ENCODE measurements around the gene AKT2. TPM values are rescaled to one million over a fixed set of nuclear protein-coding genes. Genes with fewer than 3 reads are reported as not detected.

The AKT2 gene
- total RNA-seq, 1 experiment from 2014 or later, result 80.6 TPM

DNA sequence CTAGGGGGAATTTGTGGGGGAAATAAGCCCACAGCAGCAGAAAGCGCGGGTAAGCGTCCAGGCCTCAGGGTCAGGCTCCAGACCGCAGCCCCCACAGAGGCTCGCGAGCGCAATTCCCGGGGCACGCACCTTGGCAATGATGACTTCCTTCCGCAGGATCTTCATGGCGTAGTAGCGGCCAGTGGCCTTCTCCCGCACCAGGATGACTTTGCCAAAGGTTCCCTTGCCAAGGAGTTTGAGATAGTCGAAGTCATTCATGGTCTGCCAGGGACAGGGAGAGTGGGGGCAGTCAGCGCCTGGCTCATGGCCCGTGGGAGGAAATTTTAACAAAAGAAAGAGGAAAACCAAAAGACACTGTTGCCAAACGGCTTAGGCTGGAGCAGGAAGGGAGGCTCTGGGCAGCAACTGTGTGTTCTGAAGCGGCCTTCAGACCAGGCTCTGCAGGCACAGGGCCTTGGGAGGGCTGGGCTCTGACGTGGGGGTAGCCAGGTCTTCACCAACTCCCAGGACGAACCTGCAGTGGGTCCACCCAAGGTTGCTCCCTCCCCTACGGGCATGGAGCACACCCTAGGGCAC lies 43.2 kb downstream of the AKT2 start:
- ChIA-PET POLR2A (ENCODE audit: unreplicated experiment) (no interaction called here), CTCF (no interaction called here)
- Histone ChIP-seq H3F3A (ENCODE audit: low read length, unreplicated experiment) (no peaks in the 10 kb centered on the region), H3K4me3 (ENCODE audit: low read length) (no peak overlapping the region), H3K79me2 (ENCODE audit: low read length) (no peaks in the 10 kb centered on the region), H3K27me3 (ENCODE audit: low read length) (no peaks in the 10 kb centered on the region), H2AFZ (ENCODE audit: low read length) (no peak overlapping the region), H3K9me2 (replicated peaks; ENCODE audit: low read length) (no peaks in the 10 kb centered on the region), H3K9me3 (ENCODE audit: low read length) (no peaks in the 10 kb centered on the region), H4K20me1 (ENCODE audit: low read length) (no peaks in the 10 kb centered on the region), H3K27ac (ENCODE audit: low read length) (no peak overlapping the region), H3K4me1 (ENCODE audit: insufficient read depth, low read length) (no peaks in the 10 kb centered on the region), H3K36me3 (ENCODE audit: low read depth, low read length) (peaks cover 2% of the 10 kb centered on the region; the same call in 1 of the 2 replicates), H3K4me2 (ENCODE audit: low read length) (no peak overlapping the region), H3K9ac (ENCODE audit: low read length) (no peak overlapping the region)
- no TSS peak for BruUV-seq (replicated peaks)
- TF ChIP-seq EZH2phosphoT487 (IDR thresholded peaks at IDR 0.05; ENCODE audit: borderline replicate concordance, low read length) (no peak), EZH2 (IDR thresholded peaks at IDR 0.05; ENCODE audit: low read length, unreplicated experiment) (no peak)
- TF ChIP-seq, protein P1, sequence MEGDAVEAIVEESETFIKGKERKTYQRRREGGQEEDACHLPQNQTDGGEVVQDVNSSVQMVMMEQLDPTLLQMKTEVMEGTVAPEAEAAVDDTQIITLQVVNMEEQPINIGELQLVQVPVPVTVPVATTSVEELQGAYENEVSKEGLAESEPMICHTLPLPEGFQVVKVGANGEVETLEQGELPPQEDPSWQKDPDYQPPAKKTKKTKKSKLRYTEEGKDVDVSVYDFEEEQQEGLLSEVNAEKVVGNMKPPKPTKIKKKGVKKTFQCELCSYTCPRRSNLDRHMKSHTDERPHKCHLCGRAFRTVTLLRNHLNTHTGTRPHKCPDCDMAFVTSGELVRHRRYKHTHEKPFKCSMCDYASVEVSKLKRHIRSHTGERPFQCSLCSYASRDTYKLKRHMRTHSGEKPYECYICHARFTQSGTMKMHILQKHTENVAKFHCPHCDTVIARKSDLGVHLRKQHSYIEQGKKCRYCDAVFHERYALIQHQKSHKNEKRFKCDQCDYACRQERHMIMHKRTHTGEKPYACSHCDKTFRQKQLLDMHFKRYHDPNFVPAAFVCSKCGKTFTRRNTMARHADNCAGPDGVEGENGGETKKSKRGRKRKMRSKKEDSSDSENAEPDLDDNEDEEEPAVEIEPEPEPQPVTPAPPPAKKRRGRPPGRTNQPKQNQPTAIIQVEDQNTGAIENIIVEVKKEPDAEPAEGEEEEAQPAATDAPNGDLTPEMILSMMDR (conservative IDR thresholded peaks at IDR 0.05; ENCODE audit: low read depth, low read length), result no peak
- DNase-seq, result no peak
- intact Hi-C loops (cut with micrococcal nuclease), result no loop called here
- ATAC-seq, result no peak

DNA sequence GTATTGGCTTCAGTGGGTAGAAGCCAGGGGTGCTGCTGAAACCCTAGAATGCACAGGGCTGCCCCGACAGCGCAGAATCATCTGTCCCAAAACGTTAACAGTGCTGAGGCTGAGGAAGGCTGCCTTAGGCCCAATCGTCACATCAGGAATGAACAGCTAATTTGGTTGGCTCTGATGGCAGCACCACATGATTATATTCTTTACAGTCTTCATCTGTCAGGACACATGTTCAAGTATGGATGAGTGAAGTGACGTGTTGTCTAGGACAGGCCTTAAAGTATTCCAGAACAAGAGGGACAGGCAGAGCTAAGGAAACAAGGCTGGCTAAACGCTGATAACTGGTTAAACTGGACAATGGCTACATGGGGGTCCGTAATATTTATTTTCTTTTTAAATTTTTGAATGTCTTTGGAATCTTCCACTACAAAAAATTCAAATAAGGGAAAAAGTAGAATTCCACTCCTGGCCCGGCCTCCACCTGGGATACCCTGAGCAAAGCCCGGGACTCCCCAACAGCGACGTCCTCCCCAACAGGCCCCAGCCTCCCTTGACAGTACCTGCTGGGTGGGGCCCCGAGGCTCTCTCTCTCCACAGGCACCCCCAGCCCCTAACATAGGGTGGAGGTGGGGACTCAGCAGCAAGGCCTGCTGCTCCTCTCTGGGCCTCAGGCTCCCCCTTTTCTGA lies 43.9 kb downstream of the AKT2 start:
- Histone ChIP-seq H3K27ac (ENCODE audit: low read length) (no peak overlapping the region), H4K20me1 (ENCODE audit: low read length) (no peaks in the 10 kb centered on the region)

More for the DNA sequence above, 43.9 kb downstream of the AKT2 start:
- intact Hi-C loops (cut with micrococcal nuclease), result no loop called here
- no peak for TF ChIP-seq EZH2 (IDR thresholded peaks at IDR 0.05; ENCODE audit: low read length, unreplicated experiment)
- TF ChIP-seq, protein P1 (conservative IDR thresholded peaks at IDR 0.05; ENCODE audit: low read depth, low read length), result no peak
- TF ChIP-seq EZH2phosphoT487 (IDR thresholded peaks at IDR 0.05; ENCODE audit: borderline replicate concordance, low read length), result no peak
- DNase-seq, result no peak
- no peaks in the 10 kb centered on the region for H3F3A ChIP-seq (ENCODE audit: low read length, unreplicated experiment)
- peaks cover 2% of the 10 kb centered on the region; the same call in 1 of the 2 replicates for H3K36me3 ChIP-seq (ENCODE audit: low read depth, low read length)
- no peak overlapping the region for H3K4me2 ChIP-seq (ENCODE audit: low read length)
- H3K4me3 ChIP-seq (ENCODE audit: low read length), result no peak overlapping the region
- CTCF ChIA-PET, result no interaction called here
- no peak for ATAC-seq
- H3K9ac ChIP-seq (ENCODE audit: low read length), result no peak overlapping the region
- BruUV-seq (replicated peaks), result no TSS peak
- H3K4me1 ChIP-seq (ENCODE audit: insufficient read depth, low read length), result no peaks in the 10 kb centered on the region
- no peaks in the 10 kb centered on the region for H3K79me2 ChIP-seq (ENCODE audit: low read length)
- H3K27me3 ChIP-seq (ENCODE audit: low read length), result no peaks in the 10 kb centered on the region
- POLR2A ChIA-PET (ENCODE audit: unreplicated experiment), result no interaction called here
- no peaks in the 10 kb centered on the region for H3K9me3 ChIP-seq (ENCODE audit: low read length)
- no peak overlapping the region for H2AFZ ChIP-seq (ENCODE audit: low read length)
- no peaks in the 10 kb centered on the region for H3K9me2 ChIP-seq (replicated peaks; ENCODE audit: low read length)
